Upper lobe of right lung (tissue), 1 donor: ENCODE results near the gene PABPN1. TPM values are rescaled to one million over a fixed set of nuclear protein-coding genes. Genes with fewer than 3 reads are reported as not detected.

Source experiments
- ATAC-seq: fragments of 200-7000 bp; cut with Tn5 transposase; one replicate; pipeline ENCODE4 v1.9.1; 2020; ENCODE audit warnings: mild to moderate bottlenecking, moderate library complexity
- DNase-seq: peaks from one replicate; pipeline ENCODE4 v3.0.0-alpha.2; 2020
- H3K27ac ChIP-seq: fragments of 200-600 bp; one replicate; pipeline ENCODE4 v1.8.0; 2022
- H3K27me3 ChIP-seq: fragments of 200-600 bp; one replicate; pipeline ENCODE4 v1.8.0; 2022; ENCODE audit warnings: mild to moderate bottlenecking
- H3K36me3 ChIP-seq: fragments of 200-600 bp; one replicate; pipeline ENCODE4 v1.8.0; 2022
- H3K4me1 ChIP-seq: fragments of 200-600 bp; one replicate; pipeline ENCODE4 v1.8.0; 2022
- H3K4me3 ChIP-seq: fragments of 200-600 bp; one replicate; pipeline ENCODE4 v1.8.0; 2022; ENCODE audit warnings: mild to moderate bottlenecking
- H3K9me3 ChIP-seq: fragments of 200-600 bp; one replicate; pipeline ENCODE4 v1.8.0; 2022
- intact Hi-C: fragments of 100-400 bp; cut with DNase I; formaldehyde crosslinking; loops from one replicate; pipeline ENCODE4 v1.11.0; 2022
- total RNA-seq: library from RNA; stranded (reverse); fragmentation: NEBNext Ultra II Directional; extraction: Animal tissue kit (Norgen Biotek cat#: 25700); gene quantifications from one replicate; pipeline ENCODE4 v1.2.1, GENCODE V29; 2021
- TF ChIP-seq, protein P1 (sequence below): fragments of 200-600 bp; IDR thresholded peaks from one replicate; pipeline ENCODE4 v1.8.0; 2022; ENCODE audit warnings: antibody characterized with exemption
- donor health status: DM: no; HTN: yes; CAD: no; lungs with severe emphysema.

The PABPN1 gene
- total RNA-seq, 1 donor from 2014 or later: 118 TPM

GRCh38 chr14:23299986-23300686 is 21.1 kb upstream of the PABPN1 start:
- TF ChIP-seq, protein P1, sequence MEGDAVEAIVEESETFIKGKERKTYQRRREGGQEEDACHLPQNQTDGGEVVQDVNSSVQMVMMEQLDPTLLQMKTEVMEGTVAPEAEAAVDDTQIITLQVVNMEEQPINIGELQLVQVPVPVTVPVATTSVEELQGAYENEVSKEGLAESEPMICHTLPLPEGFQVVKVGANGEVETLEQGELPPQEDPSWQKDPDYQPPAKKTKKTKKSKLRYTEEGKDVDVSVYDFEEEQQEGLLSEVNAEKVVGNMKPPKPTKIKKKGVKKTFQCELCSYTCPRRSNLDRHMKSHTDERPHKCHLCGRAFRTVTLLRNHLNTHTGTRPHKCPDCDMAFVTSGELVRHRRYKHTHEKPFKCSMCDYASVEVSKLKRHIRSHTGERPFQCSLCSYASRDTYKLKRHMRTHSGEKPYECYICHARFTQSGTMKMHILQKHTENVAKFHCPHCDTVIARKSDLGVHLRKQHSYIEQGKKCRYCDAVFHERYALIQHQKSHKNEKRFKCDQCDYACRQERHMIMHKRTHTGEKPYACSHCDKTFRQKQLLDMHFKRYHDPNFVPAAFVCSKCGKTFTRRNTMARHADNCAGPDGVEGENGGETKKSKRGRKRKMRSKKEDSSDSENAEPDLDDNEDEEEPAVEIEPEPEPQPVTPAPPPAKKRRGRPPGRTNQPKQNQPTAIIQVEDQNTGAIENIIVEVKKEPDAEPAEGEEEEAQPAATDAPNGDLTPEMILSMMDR: no peak
- Histone ChIP-seq H3K4me1 (peaks cover 19% of the 10 kb centered on the region), H3K27me3 (no peaks in the 10 kb centered on the region), H3K27ac (peak overlapping the region; percentile 97), H3K9me3 (no peaks in the 10 kb centered on the region), H3K4me3 (peak overlapping the region; percentile 58), H3K36me3 (peaks cover 18% of the 10 kb centered on the region)
- intact Hi-C loops: no loop called here
- DNase-seq (no peak), ATAC-seq (no peak)

DNA sequence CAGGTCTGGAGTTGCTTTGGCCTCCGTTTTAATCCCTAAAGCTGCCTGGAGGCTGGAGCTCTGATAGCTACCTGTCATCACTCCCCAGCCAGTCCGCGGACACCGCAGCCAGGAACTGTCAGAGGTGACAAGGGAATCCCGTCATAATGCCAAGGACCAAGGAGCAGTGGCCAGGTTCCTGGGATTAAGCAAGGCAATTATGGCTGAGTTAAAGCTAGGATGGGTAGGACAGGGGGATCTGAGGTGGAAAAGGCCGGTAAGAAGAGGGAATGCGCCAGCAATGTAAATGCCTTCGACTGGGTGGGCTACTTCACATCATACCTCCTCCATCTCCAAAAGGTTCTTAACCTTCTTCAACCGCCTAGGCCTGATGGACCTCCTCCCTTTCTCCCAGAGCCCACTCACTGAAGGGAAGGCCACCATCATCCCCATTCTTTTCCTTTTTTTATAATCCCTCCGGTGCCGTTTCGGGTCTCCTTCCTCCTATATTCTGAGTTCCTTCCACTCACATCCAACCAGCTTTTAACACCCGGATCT is 20.5 kb upstream of the PABPN1 start:
- H3K36me3 ChIP-seq: peaks cover 18% of the 10 kb centered on the region
- no peak for DNase-seq

GRCh38 chr14:23301288-23301968 is 19.8 kb upstream of the PABPN1 start:
- no peaks in the 10 kb centered on the region for H3K9me3 ChIP-seq
- peak overlapping the region; percentile 97 for H3K27ac ChIP-seq
- intact Hi-C loops: no loop called here
- peaks cover 18% of the 10 kb centered on the region for H3K36me3 ChIP-seq
- H3K27me3 ChIP-seq: no peaks in the 10 kb centered on the region
- DNase-seq (peak; percentile 100), ATAC-seq (peak; percentile 92)
- peak overlapping the region; percentile 66 for H3K4me3 ChIP-seq
- TF ChIP-seq, protein P1: peak; percentile 65
- H3K4me1 ChIP-seq: peaks cover 31% of the 10 kb centered on the region

More for the DNA sequence above, 20.5 kb upstream of the PABPN1 start:
- Histone ChIP-seq H3K4me3 (peak overlapping the region; percentile 58), H3K4me1 (peaks cover 25% of the 10 kb centered on the region), H3K27ac (peak overlapping the region; percentile 97), H3K27me3 (no peaks in the 10 kb centered on the region), H3K9me3 (no peaks in the 10 kb centered on the region)
- ATAC-seq: no peak
- intact Hi-C loops: no loop called here
- TF ChIP-seq, protein P1: no peak

DNA sequence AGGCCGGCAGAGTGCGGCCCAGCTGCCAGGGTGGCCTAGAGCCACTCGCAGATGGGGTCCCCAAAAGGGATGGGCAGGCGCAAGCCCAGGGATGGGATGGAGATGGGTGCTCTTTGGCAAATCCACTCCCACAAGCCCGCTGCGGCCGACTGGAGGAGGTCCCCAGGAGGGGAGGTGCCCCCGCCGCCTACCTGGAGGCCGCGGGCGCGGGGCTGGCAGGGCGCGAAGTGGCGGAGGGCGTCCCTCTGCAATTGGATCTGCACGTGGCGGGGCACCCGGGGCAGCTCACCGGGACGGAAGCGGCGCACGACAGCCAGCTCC is 19.3 kb upstream of the PABPN1 start:
- DNase-seq: no peak
- peak; percentile 5 for ATAC-seq
- Histone ChIP-seq H3K27me3 (no peaks in the 10 kb centered on the region), H3K27ac (peak overlapping the region; percentile 92), H3K4me3 (peak overlapping the region; percentile 66), H3K36me3 (peaks cover 18% of the 10 kb centered on the region), H3K9me3 (no peaks in the 10 kb centered on the region), H3K4me1 (peaks cover 31% of the 10 kb centered on the region)
- intact Hi-C loops: no loop called here
- TF ChIP-seq, protein P1: no peak

DNA sequence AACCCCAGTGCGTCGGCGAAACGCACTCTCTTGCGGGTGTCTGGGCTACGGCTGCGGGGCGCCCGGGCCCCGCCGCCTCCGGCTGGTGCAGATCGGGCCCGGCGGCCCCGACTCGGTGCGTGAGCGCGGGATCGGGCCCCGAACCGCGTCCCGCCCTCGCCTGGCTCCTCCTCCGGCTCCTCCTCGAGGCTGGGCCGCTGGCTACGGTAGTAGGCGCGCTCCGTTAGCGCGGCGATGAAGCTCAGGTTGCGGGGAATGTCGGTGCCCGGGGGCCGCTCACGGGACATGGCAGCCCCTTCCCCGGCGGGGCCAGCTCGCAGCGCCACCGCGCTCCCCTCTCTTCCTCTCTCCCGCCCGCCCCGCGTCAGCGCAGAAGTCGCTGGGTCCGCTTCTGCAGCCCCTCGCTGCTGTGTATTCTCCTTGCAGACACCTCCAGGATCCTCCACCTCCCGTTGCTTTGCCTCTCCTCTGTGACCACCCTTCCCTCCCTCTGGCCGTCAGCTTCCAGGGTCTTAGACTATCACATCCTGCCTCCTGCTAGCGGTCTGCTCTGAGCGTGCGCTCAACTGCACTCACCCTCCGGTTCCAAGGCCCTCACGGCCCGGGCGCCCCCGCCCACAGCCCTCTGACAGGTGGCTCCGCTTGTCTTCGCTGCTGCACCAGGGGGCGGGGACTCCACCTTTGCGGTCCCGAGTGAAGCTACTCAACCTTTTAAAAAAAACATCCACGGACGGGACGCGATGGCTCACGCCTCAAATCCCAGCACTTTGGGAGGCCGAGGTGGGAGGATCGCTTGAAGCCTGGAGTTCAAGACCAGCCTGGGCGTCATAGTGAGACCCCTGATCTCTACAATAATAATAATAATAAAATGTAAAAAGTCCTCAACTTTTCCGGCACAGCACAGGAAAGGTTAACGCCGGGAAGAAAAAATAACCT is 18.7 kb upstream of the PABPN1 start, which contains the start of gene PPP1R3E:
TSS of gene PPP1R3E (minus strand) at position 570 of the 936 bp plus-strand sequence. CDS start at position 287, 283 bp downstream.
- H3K27me3 ChIP-seq: no peaks in the 10 kb centered on the region
- peak within 1 kb of the TSS; percentile 92 for H3K27ac ChIP-seq
- TF ChIP-seq, protein P1: no peak
- H3K9me3 ChIP-seq: no peaks in the 10 kb centered on the region
- intact Hi-C loops: no loop called here
- peaks cover 36% of the 10 kb centered on the region for H3K4me1 ChIP-seq
- H3K4me3 ChIP-seq: peak within 1 kb of the TSS; percentile 66
- peaks cover 15% of the 10 kb centered on the region for H3K36me3 ChIP-seq
- ATAC-seq (peak; percentile 49), DNase-seq (peak; percentile 88)
